ENCODE data around the gene RBMXL2.

The RBMXL2 gene

DNA sequence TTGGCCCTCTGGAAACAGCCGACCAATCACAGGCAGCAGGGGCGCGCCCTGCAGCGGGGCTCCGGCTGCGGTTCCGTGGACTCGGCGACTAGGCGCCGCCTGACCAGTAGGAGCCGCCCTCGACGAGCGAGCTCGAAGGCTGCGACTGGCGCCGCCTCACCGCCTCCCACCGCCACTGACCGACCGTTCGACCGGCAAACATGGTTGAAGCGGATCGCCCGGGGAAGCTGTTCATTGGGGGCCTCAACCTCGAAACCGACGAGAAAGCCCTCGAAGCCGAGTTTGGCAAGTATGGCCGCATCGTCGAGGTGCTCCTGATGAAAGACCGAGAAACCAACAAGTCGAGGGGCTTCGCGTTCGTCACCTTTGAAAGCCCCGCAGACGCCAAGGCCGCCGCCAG lies at the start of gene RBMXL2:
TSS of gene RBMXL2 (plus strand) at position 78 of the 400 bp plus-strand sequence. CDS start at position 201, 123 bp downstream.
- no peak for TF ChIP-seq GATA2 (IDR thresholded peaks at IDR 0.05; ENCODE audit: low read depth, low read length)
- no peak for TF ChIP-seq GATA3 (IDR thresholded peaks at IDR 0.05; ENCODE audit: low read depth, low read length)

DNA sequence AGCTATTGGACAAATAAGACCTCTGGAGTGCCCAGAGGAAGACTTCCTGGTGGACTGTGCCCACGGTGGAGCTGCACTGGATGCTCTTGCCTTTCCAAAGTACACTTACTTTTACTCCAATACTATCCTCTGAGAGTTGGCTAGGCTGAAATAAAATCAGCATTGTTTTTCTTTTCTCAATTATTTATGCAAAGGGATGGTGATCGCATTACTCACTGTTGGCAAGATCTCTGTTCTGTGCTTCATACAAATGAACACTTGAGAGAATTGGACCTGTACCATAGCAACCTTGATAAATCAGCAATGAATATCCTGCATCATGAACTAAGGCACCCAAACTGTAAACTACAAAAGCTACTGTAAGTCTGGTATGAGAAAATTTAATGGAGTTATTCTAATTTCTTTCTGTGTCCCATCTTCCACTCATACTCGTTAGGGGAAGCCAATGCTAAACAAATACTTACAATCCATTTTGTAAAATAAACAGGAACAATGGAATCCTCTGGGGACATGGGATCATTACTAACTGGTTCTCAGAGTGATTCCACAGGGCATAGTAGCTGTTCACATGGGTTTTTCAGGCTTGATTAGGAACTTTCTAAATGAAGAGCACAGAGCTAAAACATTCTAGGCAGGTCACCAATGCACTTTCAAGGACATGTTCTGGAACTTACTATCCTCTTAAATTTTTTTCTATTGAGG lies 42.2 kb upstream of the RBMXL2 start:
- no peak for TF ChIP-seq GATA2 (IDR thresholded peaks at IDR 0.05; ENCODE audit: low read depth, low read length)
- TF ChIP-seq GATA3 (IDR thresholded peaks at IDR 0.05; ENCODE audit: low read depth, low read length), result no peak

DNA sequence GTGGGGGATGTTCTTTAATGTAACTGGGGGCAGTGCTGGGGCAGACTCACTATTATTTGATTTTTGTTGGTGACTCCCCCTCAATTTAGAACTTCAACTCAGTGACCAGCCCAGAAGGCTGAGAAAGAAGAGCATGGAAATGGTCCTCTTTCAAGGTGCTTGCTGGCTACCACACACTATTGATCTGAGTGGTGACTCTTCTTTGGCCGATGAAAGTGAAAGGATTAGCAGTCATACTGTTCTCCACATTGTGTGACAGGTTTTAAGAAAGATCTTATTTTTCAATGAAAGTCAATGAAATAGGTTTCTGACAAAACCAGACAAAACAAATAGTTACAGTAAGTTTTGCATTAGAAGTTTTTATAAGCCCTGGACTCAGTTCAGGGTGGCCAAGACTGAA lies 38.6 kb upstream of the RBMXL2 start:
- TF ChIP-seq GATA3 (IDR thresholded peaks at IDR 0.05; ENCODE audit: low read depth, low read length) (no peak), GATA2 (IDR thresholded peaks at IDR 0.05; ENCODE audit: low read depth, low read length) (no peak)

DNA sequence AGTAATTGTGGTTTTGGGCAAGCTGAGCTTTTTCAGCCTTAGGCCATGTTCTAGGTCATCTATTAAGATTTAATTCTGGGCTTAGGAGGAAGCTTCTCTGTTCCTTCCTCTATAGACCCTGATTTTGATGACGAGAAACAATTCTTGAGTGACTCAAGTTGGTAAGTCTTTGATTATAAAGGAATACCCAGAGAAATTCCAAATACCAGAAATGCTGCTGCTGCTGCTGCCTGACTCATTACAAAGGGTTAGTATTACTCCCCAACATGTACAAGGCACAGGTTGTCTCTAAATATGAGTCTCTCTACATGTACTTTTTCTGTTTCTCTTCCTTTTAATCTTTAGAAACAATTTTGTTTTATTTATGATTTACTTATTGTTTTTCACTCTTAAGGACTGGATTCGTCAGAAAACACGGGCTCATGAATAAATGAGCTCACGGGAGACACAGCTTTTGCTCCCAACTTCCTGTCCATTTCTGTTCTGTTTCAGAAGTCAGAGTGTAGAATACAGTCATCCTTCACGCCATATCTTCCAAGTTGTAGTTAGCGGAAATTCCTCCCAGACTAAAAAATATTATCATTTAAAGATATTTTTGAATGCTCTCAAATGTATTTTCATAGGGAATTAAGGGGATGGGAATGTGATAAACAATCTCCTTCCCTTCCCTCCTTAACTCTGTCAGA lies 31.8 kb upstream of the RBMXL2 start:
- TF ChIP-seq GATA3 (IDR thresholded peaks at IDR 0.05; ENCODE audit: low read depth, low read length) (no peak), GATA2 (IDR thresholded peaks at IDR 0.05; ENCODE audit: low read depth, low read length) (no peak)

DNA sequence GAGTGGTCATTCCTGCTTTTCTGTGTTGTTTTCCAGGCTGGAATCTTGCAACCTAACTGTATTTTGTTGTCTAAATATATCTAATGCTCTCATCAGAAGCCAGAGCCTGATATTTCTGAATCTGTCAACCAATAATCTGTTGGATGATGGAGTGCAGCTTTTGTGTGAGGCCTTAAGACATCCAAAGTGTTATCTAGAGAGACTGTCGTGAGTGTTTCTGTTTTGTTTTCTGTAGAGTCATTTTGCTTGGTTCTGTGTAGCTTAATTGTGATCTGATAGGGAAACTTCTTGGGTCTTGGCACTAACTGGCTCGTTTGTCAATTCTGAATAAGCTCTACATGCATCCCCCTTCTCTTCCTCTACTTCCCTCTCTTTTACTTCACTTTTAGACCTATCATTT lies 31.2 kb upstream of the RBMXL2 start:
- TF ChIP-seq GATA3 (IDR thresholded peaks at IDR 0.05; ENCODE audit: low read depth, low read length) (no peak), GATA2 (IDR thresholded peaks at IDR 0.05; ENCODE audit: low read depth, low read length) (no peak)

DNA sequence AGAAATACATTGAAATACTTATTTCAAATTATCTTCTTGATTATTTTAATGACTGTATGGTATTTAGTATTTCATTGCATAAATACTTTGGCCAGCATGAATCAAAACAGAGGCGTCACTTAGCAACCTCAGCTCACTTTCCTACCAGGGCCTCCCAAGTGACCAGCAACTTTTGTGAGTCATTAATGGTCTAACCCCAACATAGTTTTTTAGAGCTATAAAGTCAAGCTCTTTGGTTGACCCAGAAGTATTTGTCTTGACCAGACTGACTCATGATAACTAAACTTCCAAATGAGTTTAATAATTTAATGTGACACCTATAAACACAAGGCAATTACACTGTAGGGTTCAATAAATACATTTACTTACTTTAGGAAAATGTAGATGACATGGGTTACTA lies 27.9 kb upstream of the RBMXL2 start:
- TF ChIP-seq GATA3 (IDR thresholded peaks at IDR 0.05; ENCODE audit: low read depth, low read length), result no peak
- no peak for TF ChIP-seq GATA2 (IDR thresholded peaks at IDR 0.05; ENCODE audit: low read depth, low read length)

DNA sequence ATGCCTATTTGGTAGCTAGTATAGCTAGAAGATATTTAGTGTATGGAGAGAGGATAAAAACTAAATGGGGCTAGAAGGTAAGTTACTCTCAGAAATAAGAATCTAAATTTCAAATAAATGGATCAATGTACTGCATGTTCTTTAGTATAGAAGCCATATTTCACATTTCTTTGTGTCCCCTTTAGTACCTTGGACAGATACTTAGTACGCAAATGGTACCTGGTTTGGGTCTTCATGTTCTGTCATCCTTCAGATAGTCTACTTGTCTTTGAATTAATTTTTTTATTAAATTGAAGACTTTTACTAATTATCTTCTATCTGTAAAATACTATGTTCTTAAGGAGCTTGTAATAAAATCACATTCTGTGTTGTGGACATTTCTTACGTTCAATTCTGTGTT lies 26.3 kb upstream of the RBMXL2 start:
- TF ChIP-seq GATA3 (IDR thresholded peaks at IDR 0.05; ENCODE audit: low read depth, low read length), result no peak
- TF ChIP-seq GATA2 (IDR thresholded peaks at IDR 0.05; ENCODE audit: low read depth, low read length), result no peak

DNA sequence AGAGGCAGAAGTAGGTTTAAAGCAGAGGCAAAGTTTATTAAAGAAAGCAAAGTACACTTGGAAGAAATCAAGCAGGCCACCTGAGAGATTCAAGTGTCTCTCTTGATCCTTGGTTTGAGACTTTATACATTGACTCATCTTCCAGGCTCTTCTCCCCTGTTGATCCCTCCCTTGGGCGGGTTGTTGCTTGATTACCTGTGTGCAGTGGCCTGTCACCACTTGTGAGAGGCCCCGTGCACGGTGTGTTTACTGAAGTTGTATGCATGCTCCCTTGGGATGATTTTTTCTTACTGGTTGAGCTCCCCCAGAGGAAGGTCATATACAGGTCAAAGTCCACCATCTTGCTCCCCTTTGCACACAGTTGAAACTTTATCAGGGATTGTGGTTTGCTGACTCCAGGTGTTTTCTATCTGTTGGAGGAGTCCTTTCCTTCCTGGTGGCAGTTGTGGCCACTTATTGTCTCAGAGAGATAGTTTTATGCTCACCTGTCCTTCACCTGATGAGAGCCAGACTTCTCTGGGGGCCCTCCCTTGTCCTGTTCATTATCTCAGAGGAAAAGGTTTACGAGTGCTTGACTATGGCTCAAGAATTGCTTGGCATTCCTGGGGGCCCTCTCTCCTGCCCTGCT lies 16.3 kb upstream of the RBMXL2 start:
- no peak for TF ChIP-seq GATA3 (IDR thresholded peaks at IDR 0.05; ENCODE audit: low read depth, low read length)
- no peak for TF ChIP-seq GATA2 (IDR thresholded peaks at IDR 0.05; ENCODE audit: low read depth, low read length)

DNA sequence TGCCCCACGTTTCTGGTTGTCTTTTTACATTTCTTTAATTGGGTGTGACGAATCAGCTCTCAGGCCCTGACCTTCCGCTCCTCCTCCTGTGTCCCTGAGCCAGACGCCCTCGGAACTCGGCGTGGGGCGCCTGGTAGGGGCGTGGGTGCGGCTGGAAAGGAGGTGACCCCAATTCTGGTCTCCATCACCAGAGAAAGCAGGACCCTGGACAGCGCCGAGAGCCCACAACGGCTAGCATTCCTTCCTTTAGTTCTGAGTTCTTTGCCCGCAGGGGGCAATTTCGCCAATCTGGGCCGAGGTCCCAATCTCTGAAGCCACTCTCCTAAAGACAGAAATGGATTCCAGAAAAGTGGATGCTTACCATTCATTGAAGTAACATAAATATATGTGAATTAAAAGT lies 11.7 kb upstream of the RBMXL2 start:
- no peak for TF ChIP-seq GATA3 (IDR thresholded peaks at IDR 0.05; ENCODE audit: low read depth, low read length)
- no peak for TF ChIP-seq GATA2 (IDR thresholded peaks at IDR 0.05; ENCODE audit: low read depth, low read length)

DNA sequence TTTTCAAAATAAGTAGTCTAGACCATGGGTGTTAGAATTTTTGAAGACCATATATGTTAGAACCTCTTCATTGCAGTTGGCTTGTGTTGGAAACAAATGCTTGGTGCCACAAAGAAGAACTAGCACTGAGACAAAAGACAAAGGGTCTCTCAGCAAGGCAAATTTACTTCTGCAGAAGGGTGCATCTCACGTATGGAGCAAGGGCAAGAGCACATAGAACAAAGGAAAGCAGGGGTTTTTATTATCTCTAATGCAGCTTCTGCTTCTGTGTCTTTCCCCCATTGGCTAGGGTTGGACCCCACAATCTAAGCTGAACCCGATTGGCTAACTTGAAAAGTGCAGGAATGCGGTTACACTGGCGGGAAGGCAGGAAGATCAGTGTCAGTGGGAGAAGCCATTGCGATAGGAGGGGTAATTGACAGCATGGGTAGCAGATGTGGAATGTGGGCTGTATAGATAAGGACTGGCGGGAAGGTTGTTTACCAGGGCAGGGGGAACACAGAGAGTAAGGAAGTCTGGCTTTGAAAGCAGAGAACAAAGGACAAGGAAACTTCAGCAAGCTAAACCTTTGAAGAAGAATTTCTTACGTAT lies 9.2 kb upstream of the RBMXL2 start:
- TF ChIP-seq GATA2 (IDR thresholded peaks at IDR 0.05; ENCODE audit: low read depth, low read length), result no peak
- TF ChIP-seq GATA3 (IDR thresholded peaks at IDR 0.05; ENCODE audit: low read depth, low read length), result no peak

DNA sequence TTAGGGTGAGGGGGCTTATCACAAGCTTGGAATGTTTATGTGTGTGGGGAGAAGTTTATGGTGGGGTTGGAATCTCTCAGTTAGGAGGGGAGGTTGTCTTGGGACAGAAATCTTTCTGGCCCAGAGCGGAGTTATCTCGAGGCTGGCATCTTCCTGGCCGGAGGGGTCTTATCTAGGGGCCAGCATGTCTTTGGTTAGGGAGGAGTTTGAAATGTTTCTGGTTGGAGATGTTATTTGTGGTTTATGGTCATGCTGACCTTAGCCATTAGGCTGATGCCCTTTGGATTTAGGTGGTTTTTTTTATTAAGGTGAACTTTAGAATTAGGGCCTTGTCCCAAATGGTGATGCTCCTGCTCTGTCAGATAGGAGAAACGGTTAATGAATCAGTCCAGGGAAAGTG lies 7.9 kb upstream of the RBMXL2 start:
- TF ChIP-seq GATA2 (IDR thresholded peaks at IDR 0.05; ENCODE audit: low read depth, low read length) (no peak), GATA3 (IDR thresholded peaks at IDR 0.05; ENCODE audit: low read depth, low read length) (no peak)

DNA sequence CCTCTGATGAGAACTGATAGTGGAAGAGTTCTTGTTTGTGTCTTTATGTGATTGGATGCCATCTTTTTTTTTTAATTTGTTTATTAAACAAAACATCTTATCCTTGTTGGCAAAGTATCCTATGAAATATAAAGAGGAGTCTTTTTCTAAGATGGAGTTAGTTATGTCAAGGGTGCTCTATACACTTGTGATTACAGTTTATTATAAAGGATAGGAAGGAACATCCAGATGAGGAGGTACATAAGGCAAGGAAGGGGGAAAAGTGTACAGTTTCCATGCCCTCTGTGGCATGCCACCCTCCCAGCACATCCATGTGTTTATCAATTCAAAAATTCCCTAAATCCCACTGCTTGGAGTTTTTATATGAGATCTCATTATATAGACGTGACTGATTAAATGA lies 7.4 kb upstream of the RBMXL2 start:
- no peak for TF ChIP-seq GATA3 (IDR thresholded peaks at IDR 0.05; ENCODE audit: low read depth, low read length)
- no peak for TF ChIP-seq GATA2 (IDR thresholded peaks at IDR 0.05; ENCODE audit: low read depth, low read length)

DNA sequence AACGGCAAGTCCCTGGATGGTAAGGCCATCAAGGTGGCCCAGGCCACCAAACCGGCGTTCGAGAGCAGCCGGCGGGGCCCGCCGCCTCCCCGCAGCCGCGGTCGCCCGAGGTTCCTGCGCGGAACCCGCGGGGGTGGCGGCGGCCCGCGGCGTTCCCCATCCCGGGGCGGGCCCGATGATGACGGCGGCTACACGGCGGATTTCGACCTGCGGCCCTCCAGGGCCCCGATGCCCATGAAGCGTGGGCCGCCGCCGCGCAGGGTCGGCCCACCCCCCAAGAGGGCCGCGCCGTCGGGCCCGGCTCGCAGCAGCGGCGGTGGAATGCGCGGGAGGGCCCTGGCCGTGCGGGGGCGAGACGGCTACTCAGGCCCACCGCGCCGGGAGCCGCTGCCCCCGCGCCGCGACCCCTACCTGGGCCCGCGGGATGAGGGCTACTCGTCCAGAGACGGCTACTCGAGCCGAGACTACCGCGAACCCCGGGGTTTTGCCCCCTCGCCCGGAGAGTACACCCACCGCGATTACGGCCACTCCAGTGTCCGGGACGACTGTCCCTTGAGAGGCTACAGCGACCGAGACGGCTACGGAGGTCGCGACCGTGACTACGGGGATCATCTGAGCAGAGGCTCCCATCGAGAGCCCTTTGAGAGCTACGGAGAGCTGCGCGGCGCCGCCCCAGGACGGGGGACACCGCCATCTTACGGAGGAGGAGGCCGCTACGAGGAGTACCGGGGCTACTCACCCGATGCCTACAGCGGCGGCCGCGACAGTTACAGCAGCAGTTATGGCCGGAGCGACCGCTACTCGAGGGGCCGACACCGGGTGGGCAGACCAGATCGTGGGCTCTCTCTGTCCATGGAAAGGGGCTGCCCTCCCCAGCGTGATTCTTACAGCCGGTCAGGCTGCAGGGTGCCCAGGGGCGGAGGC lies 792 bp downstream of the RBMXL2 start:
- no peak for TF ChIP-seq GATA2 (IDR thresholded peaks at IDR 0.05; ENCODE audit: low read depth, low read length)
- no peak for TF ChIP-seq GATA3 (IDR thresholded peaks at IDR 0.05; ENCODE audit: low read depth, low read length)

All from SH-SY5Y (cell line).